Spleen (tissue), 7 donors: Measurements from ENCODE around the gene FRMD4A.

Experiments
- POLR2AphosphoS5 ChIP-seq, 3 donors: sonication (generic); formaldehyde crosslinking; IDR thresholded peaks; one replicate each; pipeline ENCODE4 v1.5.1; 2017; ENCODE audit warnings: antibody characterized with exemption in 3 of 3
- TF ChIP-seq, protein P1 (sequence below), 11 experiments: fragments of 200-600 bp in 7 of 11; fragments of 450-650 bp in 4 of 11; sonication (generic) in 4 of 11; IDR thresholded peaks in 8 of 11; conservative IDR thresholded peaks in 3 of 11; 1 replicate in 7 of 11; 2 replicates in 4 of 11; pipeline versions ENCODE4 v1.4.0 to v1.8.0; 2016 to 2021; ENCODE audit warnings: antibody characterized with exemption in 11 of 11, inconsistent platforms in 4 of 11, mild to moderate bottlenecking in 1 of 11
- donor health status: DM: no; HTN: no; CAD: no; lungs with moderate emphysema.
- donor health status: DM: no; HTN: no; CAD: no.
- donor health status: DM: no; HTN: no; CAD: no.

DNA sequence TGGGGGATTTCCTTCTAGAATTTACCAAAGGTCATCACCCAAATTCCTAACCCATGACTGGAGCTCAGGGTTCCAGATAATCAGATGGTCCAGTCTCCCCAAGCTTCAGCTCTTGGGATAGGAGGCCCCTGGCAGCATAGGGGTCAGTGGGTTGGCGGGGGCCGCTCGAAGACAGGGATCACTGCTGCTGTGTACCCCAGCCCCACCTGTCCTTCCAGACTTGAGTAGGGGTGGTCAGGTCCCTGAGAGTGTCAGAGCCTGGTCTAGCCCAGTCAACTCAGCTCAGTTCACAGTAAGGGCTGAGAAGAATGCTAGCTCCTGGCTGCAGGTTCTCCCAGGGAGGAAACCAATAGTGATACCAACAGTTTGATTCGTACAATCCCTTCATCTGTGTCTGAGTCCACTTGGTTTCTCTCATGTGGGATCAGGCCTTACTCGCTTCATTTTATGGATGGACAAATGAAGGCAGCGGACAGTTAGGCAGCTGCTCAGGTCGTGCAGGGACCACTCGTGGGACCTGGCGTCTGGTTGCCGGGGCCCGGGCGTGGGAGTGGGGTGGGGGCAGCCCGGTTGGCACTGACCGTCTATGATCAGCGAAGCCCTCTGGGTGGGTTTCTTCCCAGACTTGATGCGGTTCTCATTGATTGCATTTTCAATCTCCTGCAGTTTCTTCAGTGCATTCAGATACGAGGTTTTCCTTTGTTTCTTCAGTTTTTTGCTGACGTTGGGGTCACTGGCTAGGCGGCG, 665.0 kb downstream of the FRMD4A start:
- TF ChIP-seq, protein P1, sequence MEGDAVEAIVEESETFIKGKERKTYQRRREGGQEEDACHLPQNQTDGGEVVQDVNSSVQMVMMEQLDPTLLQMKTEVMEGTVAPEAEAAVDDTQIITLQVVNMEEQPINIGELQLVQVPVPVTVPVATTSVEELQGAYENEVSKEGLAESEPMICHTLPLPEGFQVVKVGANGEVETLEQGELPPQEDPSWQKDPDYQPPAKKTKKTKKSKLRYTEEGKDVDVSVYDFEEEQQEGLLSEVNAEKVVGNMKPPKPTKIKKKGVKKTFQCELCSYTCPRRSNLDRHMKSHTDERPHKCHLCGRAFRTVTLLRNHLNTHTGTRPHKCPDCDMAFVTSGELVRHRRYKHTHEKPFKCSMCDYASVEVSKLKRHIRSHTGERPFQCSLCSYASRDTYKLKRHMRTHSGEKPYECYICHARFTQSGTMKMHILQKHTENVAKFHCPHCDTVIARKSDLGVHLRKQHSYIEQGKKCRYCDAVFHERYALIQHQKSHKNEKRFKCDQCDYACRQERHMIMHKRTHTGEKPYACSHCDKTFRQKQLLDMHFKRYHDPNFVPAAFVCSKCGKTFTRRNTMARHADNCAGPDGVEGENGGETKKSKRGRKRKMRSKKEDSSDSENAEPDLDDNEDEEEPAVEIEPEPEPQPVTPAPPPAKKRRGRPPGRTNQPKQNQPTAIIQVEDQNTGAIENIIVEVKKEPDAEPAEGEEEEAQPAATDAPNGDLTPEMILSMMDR (IDR thresholded peaks at IDR 0.05 in 8 of 11, conservative IDR thresholded peaks at IDR 0.05 in 3 of 11): no peak
- TF ChIP-seq POLR2AphosphoS5 (IDR thresholded peaks at IDR 0.05): peak in 1 of 3 donors; percentile 39
